HG03066 (cell line): ENCODE results near the gene PRKD1.
A peak's percentile ranks its signal among the peaks of the same experiment; 100 is the strongest.
"Not testable (repeated sequence)": the region's sequence is repeated elsewhere in the genome, so short reads cannot be mapped to it uniquely, and the experiment has no call there.

Source experiments
- ATAC-seq: cut with Tn5 transposase; IDR thresholded peaks from one replicate; pipeline ENCODE4 v1.9.1; 2021; ENCODE audit warnings: low read depth; ENCODE audit not compliant: unreplicated experiment

The PRKD1 gene

DNA sequence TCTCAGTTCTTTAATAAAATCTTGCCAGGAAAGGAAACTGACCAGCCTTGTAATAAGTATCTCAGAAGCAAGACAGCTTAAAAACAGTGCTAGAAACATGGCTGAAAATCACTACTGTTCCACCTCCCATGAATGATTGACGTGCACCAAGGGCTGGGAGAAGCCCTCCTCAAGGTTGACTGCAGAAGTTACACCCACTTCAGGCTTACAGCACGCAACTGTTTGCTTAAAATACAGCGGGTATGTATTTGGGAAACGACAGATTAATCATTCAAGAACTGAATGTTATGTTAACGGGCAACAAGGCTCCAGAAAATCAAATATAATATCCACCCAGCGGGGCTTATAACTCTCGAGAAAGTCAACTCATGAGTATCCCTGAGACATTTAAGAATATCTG, 22.1 kb downstream of the PRKD1 start:
- no peak for ATAC-seq

DNA sequence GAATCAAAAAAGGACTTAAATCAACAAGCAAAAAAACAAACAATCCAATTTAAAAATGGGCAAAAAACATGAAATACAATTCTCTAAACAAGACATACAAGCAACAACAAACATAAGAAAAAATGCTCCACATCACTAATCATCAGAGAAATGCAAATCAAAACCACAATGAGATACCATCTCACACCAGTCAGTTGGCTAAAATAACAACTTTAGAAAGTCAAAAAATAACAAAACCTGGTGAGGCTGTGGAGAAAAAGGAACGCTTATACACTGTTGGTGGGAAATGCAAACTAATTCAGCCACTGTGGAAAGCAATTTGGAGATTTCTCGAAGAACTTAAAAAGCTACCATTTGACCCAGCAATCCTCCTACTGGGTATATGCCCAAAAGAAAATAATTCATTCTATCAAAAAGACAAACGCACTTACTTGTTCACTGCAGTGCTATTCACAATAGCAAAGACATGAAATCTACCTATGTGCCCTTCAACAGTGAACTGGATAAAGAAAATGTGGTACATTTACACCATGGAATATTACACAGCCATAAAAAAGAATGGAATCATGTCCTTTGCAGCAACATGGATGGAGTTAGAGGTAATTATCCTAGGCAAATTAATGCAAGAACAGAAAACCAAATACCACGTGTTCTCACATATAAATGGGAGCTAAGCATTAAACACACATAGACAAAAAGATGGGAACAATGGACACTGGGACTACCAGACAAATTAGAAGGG, 26.9 kb downstream of the PRKD1 start:
- ATAC-seq = no peak

DNA sequence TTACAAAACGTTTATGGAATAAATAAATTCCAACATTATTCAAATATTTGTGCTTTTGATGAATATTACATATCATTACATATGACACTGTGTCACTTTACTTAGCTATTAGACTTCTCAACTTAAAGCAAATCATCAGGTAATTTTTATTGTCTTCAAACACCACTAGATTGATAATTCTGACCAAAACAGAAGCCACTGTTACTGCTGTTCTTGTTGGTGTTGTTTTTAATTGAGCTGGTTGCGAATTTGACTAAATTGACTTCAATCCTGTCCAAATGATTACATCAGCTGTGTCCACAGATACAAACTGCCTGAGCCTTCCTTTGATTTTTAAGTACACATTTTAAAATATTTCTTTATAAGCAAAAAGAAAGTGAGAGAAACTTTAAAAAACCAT, 29.2 kb downstream of the PRKD1 start:
- ATAC-seq = no peak

DNA sequence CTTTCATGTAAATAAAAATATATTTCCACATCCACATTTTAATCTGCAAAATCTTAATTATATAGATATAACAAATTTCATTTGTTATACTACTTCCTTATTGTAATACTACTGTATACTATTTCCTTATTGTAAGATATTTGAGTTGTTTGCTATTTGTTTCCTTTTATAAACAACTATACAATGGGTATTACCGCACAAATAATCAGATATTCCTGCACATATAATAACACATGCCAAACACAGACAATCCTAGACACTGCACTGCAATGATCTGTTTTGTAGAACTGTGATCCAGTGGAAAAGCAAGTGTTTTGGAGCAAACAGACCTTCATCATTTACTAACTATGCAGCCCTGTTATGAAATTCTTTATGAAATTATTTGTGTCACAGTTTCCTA, 30.5 kb downstream of the PRKD1 start:
- no peak for ATAC-seq

DNA sequence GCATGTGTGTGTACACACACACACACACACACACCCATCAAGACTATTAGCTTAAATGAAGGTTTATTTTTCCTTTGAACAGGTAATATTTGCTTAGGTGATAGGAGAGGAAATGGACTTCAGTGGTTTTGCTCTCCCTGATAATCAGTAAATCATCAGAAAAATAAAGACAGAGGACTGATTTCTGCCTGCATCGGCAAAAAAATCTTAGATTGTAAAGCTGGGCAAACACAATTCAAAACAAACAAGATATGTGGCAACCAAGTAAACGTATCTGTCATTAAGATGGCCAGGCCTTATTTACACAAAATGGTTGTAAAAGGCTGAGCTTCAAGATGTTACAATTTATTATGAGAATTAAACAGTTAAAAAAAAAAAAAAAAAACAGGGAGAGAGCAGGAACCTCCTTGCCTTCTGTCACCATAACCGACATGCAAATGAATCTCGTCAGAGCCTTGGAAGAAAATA, 31.3 kb downstream of the PRKD1 start:
- no peak for ATAC-seq

DNA sequence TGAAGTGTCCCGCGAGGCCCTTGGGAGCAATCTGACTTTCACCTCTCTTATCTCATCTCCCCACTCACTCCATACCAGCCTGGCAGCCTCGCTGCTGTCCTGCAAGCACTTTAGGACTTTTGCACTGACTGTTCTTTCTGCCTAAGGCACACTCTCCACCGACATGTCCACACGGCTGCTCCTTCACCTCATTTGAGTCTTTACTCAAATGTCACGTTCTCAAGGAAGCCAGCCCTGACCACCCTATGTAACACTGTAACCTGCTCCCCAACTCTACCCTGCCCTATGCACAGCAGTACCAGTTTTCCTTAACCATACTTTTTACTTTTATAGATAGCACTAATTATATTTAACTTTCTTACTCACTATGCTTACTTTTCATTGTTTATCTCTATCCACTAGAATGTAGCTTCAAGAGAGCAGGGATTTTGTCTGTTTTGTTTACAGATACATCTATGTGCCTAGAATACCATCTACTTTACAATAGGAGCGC, 32.0 kb downstream of the PRKD1 start:
- no peak for ATAC-seq

DNA sequence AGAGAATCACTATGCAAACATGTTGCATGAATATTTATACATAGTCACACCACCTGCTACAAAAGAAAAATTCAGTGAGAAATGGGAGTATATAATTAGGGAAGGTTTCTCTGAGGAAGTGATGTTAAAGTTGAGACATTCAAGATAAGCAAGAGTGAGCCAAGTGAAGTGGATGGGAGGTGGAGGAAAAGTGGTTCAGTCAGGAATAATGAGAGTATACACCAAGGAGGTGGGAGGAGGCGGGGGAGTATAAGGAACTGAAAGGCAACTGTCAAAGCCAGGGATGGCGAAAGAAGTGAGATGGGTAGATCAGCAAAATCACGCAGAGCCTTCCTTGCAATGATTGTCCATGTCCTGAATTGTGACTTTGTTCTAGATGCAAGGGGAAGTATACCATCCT, 33.7 kb downstream of the PRKD1 start:
- ATAC-seq = no peak

DNA sequence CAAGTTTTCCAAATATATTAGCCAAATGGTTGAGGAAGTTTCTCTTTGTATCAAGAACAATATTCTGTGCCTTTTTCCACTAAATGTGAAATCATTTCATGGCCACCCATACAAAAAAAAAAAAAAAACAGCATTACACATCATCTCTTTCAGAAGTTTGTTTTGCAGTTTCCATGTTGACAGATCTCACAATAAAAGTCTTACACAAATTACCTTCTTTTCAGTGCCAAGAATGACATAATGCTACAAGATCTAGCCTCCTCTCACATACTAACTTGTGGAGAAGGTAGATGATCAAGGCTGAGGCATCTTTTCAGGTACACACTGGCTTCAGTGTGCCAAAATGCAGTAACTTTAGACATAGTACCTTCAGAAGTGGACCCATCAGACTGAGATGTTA, 35.3 kb downstream of the PRKD1 start:
- ATAC-seq = no peak

DNA sequence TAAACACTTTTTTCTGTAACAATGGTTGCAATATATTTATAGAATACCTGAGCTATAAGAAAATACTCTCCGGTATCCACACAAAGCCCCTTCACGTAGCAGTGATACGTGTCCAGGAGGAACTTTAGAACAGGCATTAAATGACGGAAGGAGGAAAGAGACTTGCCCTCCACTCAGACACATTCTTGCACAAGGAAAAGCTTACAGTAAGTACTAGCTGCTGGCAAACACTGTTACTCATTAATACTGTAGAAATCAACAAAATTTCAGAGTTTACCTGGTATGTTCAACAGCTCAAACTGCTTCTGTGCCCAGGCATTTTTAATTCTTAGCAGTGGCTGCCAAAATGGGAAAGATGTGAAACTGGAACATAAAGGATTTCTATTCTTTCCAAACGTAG, 41.7 kb downstream of the PRKD1 start:
- no peak for ATAC-seq

DNA sequence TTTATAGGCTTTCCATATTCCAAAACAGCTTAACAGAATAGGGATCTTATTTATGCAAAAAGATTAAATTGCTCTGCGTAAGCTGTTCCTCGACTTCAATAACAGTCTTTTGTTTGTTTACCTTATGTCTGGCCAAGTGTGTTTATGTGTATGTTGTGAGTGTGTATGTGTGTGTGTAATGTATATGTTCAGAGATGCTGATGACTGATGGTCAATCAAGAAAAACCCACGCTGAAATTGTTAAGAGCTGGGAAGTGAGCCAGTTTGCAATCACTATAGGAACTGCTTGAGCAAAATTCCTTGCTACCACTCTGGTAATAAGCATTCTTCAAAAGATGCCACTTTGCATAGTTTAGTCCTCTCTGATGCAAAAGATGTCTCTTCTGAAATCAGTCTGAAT, 59.6 kb downstream of the PRKD1 start:
- ATAC-seq = no peak

DNA sequence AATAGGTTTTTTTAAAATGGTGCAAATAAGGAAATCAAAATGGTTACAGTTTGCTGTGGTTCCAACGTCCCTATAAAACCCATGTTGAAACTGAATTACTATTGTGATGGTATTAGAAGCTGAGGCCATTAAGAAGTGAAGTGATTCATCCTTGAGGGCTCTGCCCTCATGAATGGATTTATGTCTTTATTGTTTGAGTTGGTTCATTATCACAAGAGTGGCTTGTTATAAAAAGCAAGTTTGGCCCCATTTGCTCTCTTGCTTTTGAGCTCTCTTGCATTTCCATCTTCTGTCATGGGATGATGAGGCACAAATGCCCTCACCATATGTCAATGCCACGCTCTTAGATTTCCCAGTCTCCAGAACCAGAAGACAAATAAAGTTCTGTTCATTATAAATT, 62.3 kb downstream of the PRKD1 start:
- no peak for ATAC-seq

DNA sequence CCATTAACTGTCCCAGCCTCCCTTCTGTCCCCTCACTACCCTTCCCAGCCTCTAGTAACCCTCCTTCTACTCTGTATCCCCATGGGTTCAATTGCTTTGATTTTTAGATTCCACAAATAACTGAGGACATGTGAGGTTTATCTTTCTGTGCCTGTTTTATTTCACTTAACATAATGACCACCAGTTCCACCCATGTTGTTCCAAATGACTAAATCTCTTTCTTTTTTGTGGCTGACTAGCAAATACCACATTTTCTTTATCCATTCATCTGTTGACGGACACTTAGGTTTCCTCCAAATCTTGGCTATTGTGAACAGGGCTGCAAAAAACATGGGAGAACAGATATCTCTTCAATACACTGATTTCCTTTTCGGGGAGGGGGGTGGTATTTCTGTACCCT, 65.7 kb downstream of the PRKD1 start:
- ATAC-seq = no peak

DNA sequence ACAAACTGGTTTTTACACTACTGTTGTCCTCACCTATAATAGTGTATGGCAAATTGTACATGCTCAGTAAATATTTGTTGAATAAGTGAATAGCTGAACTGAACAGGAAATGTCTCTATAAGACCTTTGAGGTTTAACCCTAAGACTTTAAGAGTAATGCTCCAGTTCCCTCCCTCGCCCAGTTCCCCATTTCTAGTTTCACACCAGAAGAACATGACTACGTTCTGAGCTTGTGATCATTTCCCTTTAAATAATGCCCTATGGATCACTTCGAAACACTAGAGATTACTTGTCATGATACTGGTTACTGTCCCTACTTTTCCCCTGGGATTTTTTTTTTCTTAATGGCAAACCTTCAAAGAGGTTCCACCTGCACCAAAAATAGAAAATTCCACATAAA, 69.3 kb downstream of the PRKD1 start:
- ATAC-seq = peak; percentile 93

DNA sequence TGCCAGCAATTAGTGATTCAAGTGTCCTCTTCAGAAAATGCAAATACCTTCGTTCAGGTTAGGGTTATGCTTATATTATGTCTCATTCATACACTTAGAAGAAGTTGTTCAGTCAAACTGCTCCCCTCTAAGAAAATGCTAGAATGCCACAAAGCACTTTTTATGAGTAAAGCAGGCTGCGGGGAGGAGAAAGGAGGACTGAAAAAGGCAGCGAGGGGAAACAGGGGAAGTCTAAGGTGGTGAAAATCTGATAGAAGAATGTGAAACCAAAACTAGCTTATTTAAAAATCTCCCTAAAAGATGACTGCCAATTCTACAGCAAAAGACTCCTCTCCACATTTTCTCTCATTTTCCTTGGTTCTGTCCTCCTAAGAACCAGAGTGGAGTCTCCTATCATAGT, 70.1 kb downstream of the PRKD1 start:
- peak; percentile 72 for ATAC-seq

DNA sequence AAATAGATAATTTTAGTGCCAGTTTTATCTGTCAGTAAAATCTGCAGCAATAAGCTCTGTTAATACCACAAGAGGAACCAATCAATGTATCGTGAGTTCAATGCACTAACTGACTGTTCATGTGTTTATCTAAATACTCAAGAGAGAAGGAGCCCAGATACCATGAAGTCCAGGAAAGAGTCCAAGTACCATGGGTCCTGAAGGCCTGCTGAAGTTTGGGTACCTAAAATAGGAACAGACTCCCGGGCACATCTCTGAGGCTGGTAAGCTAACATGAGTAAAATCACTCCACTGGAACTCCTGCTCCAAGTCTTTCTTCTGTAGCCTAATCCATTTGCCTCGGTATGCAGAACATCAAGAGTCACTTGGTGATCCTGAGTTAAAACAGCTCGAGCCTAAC, 71.1 kb downstream of the PRKD1 start:
- ATAC-seq = no peak

DNA sequence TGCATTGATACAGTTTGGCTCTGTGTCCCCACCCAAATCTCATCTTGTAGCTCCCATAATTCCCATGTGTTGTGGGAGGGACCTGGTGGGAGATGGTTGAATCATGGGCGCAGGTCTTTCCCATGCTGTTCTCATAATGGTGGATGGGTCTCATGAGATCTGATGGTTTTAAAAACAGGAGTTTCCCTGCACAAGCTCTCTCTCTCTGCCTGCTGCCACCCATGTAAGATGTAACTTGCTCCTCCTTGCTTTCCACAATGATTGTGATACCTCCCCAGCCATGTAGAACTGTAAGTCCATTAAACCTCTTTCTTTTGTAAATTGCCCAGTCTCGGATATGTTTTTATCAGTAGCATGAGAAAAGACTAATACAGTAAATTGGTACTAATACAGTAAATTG, 74.0 kb downstream of the PRKD1 start:
- ATAC-seq = not testable (repeated sequence)

DNA sequence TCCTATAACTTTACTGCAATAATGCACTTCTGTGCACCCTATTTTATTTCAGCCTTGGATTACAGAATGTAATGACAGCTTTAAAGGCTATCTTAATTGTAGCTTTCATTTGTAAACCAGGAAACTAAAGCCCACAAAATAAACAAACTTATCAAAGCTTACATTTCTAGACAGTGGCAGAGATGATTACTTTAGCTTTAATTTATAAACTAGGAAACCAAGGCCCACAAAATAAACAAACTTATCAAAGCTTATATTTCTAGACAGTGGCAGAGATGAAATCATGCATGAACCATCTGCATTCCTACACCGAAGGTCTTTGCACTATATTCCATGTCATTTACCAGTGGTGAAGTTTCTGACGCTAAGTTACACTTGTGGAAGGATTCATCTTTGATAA, 74.4 kb downstream of the PRKD1 start:
- ATAC-seq = no peak

DNA sequence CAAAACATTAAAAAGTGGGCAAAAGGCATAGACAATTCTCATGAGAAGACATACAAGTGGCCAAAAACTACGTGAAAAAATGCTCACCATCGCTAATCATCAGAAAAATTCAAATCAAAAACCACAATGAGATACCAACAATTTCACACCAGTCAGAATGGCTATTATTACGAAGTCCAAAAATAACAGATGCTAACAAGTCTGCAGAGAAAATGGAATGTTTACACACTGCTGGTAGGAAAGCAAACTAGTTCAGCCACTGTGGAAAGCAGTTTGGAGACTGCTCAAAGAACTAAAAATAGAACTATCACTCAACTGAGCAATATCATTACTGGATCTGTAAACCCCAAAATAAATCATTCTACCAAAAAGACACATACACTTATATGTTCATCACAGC, 76.2 kb downstream of the PRKD1 start:
- ATAC-seq = no peak

DNA sequence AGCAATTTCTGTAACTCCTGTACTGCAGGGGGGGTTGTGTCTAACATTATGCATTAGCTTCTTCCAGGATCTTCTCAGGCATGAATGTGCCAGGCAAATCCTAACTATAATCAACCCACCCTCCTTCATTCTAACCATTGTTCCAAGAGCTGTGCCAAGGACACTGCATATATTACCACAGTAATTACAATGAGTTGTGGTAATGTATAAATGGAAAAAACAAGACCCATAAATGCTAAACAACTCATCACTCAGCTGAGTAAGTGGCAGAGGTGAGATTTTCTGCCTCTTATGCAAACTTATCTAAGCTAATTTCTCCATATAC, 80.6 kb downstream of the PRKD1 start:
- no peak for ATAC-seq

DNA sequence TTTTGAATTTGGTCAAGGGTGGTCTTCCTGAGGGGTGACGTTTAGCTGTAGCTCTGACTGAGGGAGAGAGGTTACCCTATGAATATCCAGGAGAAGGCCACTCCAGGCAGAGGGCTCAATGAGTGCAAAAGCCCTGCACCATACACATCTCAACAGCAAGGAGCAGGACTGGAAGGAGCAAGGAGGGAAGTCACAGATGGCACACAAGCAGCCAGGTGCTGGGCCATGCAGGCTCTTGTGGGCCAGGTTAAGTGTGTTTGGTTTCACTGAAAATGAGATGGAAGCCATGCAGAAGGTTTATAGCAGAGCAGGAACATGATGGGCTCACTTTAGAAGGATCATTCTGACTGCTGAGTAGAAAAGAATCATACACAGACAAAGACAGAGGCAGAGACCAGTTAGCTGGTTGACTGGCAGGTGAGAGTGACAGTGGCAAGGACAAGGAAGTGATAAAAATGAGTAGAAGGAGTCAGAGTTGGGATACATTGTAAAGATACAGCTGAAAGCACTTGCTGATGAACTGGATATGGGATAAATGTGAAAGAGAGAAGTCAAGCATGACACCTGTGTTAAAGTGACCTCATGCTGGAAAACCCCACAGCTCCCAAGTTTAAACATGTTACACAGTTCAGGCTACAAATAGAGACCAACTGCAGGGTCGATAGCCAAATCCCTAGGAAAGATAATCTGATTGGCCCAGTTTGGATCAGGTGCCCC, 81.2 kb downstream of the PRKD1 start:
- ATAC-seq = no peak

DNA sequence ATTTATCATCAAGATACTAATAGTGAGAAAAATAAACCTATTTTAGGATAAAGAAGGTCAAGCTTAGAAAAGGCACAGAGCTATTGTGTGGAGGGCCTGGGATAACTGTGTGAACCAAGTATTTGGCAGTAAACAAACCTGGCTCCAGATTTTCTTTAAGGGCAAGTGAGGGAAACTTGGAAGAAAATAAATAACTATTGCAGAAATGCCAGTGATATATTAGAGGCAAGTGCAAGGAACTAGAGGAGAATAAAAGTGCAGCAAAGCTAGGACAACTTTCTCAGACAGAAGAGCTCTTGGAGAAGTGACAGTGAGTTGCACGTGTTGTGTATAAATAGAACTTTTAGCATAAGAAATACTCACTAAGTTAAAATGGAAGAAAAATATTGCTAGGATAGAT, 83.7 kb downstream of the PRKD1 start:
- no peak for ATAC-seq

DNA sequence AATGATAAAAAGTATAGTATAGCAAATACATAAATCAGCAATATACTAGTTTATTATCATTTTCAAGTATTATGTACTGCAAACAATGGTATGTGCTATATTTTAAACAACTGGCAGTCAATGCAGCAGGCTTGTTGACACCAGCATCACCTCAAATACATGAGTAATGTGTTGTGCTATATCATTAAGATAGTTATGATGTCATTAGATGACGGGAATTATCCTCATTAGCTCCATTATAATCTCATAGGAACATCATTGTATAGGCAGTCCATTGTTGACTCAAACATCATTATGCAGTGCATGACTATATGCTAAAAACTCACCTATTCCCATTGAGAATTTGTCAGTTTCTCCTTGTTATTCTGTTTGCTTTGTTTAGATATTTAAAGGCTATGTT, 85.4 kb downstream of the PRKD1 start:
- ATAC-seq = no peak
